Smooth muscle cell (in vitro differentiated cells): ENCODE data around the gene TRIM17. TPM values are rescaled to one million over a fixed set of nuclear protein-coding genes. Genes with fewer than 3 reads are reported as not detected.

Source experiments
- DNase-seq: peaks from one replicate; lab custom pipeline; 2025; ENCODE audit not compliant: unreplicated experiment; lab: John Stamatoyannopoulos, UW
- H2AFZ ChIP-seq: fragments of 200-600 bp; sonication (generic); 2 replicates; pipeline ENCODE4 v1.6.0; 2016; ENCODE audit warnings: antibody characterized with exemption, low read depth, mild to moderate bottlenecking
- H3F3A ChIP-seq: fragments of 200-600 bp; sonication (generic); 2 replicates; pipeline ENCODE4 v1.6.0; 2017; ENCODE audit warnings: antibody characterized with exemption, low read depth
- H3K27ac ChIP-seq: fragments of 200-600 bp; sonication (generic); 2 replicates; pipeline ENCODE4 v1.5.1; 2016; ENCODE audit warnings: low read depth, mild to moderate bottlenecking
- H3K27me3 ChIP-seq: fragments of 200-600 bp; sonication (generic); 2 replicates; pipeline ENCODE4 v1.6.1; 2016; ENCODE audit warnings: low read depth, mild to moderate bottlenecking
- H3K36me3 ChIP-seq: fragments of 200-600 bp; sonication (generic); 2 replicates; pipeline ENCODE4 v1.5.1; 2016; ENCODE audit warnings: low read depth
- H3K4me1 ChIP-seq: fragments of 200-600 bp; sonication (generic); 2 replicates; pipeline ENCODE4 v1.5.1; 2016; ENCODE audit warnings: low read depth
- H3K4me2 ChIP-seq: fragments of 200-600 bp; sonication (generic); 2 replicates; pipeline ENCODE4 v1.6.0; 2016; ENCODE audit warnings: mild to moderate bottlenecking
- H3K4me3 ChIP-seq: fragments of 200-600 bp; sonication (generic); 2 replicates; pipeline ENCODE4 v1.5.1; 2016; ENCODE audit warnings: mild to moderate bottlenecking
- H3K79me2 ChIP-seq: fragments of 200-600 bp; sonication (generic); 2 replicates; pipeline ENCODE4 v1.6.0; 2016; ENCODE audit warnings: low read depth, mild to moderate bottlenecking
- H3K9ac ChIP-seq: fragments of 200-600 bp; sonication (generic); 2 replicates; pipeline ENCODE4 v1.6.0; 2016; ENCODE audit warnings: low read depth
- H3K9me3 ChIP-seq: fragments of 200-600 bp; sonication (generic); replicated peaks from 2 replicates; pipeline ENCODE4 v1.5.1; 2016; ENCODE audit warnings: low read depth
- H4K20me1 ChIP-seq: fragments of 200-600 bp; sonication (generic); 2 replicates; pipeline ENCODE4 v1.6.0; 2016; ENCODE audit warnings: low read depth
- WGBS: methylation state at CpG from one replicate; pipeline ENCODE4 v1.1.7; 2016; ENCODE audit warnings: low lambda C conversion rate; 5-methylcytosine and 5-hydroxymethylcytosine counted together
- polyA plus RNA-seq: library from polyadenylated mRNA; unstranded; fragments of >200 nt; fragmentation: Nextera tagmentation; extraction: Ambion mirVana; gene quantifications from 2 replicates; pipeline ENCODE4 v1.2.1, GENCODE V29; 2016
- total RNA-seq: library from RNA; depleted of rRNA; stranded (reverse); fragments of >200 nt; gene quantifications from 2 replicates; pipeline ENCODE4 v1.2.3, GENCODE V29; 2014
- TF ChIP-seq, protein P1 (sequence below): fragments of 200-600 bp; sonication (generic); IDR thresholded peaks from 2 replicates; pipeline ENCODE4 v1.5.1; 2017; ENCODE audit warnings: borderline replicate concordance, mild to moderate bottlenecking, antibody characterized with exemption; ENCODE audit not compliant: insufficient read depth, poor library complexity, severe bottlenecking

Gene TRIM17
- total and polyA plus RNA-seq, 2 experiments from 2014 or later = 1.5 to 1.6 TPM

DNA sequence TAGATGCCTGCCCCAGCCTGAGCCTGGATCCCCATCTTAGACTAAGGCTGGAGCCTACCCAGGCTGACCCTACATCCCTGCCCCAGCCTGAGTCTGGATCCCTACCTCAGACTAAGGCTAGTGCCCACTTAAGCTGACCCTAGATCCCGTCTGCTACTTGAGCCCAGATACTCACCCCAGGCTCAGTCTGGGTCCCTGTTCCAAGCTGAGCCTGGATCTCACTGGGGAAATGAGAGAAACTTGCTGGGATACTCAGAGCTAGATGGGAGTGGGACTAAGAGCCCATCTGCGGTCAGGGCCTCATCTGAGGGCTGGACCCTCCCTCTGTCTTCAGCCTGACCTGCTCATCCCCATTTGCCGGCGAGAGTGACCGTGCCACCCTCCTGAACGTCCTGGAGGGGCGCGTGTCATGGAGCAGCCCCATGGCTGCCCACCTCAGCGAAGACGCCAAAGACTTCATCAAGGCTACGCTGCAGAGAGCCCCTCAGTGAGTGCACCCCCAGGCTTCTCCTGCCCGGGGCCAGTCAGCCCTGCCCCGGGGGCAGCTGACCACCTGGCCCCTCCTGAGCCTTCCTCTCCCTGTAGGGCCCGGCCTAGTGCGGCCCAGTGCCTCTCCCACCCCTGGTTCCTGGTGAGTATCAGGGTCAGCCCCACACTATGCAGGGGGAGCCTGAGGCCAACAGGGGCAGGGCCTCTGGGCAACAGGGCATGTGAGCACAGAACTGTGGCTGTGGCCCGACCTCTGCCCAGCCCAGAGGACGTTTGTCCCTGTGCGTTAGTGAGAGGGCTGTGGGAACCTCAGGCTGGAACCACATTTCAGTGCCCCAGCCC lies 46.8 kb downstream of the TRIM17 start:
- H3K9ac ChIP-seq = no peak overlapping the region
- 94% methylated on average over 18 of the region's 18 CpGs for WGBS
- H3K9me3 ChIP-seq = no peaks in the 10 kb centered on the region
- TF ChIP-seq, protein P1, sequence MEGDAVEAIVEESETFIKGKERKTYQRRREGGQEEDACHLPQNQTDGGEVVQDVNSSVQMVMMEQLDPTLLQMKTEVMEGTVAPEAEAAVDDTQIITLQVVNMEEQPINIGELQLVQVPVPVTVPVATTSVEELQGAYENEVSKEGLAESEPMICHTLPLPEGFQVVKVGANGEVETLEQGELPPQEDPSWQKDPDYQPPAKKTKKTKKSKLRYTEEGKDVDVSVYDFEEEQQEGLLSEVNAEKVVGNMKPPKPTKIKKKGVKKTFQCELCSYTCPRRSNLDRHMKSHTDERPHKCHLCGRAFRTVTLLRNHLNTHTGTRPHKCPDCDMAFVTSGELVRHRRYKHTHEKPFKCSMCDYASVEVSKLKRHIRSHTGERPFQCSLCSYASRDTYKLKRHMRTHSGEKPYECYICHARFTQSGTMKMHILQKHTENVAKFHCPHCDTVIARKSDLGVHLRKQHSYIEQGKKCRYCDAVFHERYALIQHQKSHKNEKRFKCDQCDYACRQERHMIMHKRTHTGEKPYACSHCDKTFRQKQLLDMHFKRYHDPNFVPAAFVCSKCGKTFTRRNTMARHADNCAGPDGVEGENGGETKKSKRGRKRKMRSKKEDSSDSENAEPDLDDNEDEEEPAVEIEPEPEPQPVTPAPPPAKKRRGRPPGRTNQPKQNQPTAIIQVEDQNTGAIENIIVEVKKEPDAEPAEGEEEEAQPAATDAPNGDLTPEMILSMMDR = no peak
- H3K27ac ChIP-seq = no peak overlapping the region
- no peaks in the 10 kb centered on the region for H3K27me3 ChIP-seq
- no peaks in the 10 kb centered on the region for H4K20me1 ChIP-seq
- H2AFZ ChIP-seq = no peak overlapping the region
- DNase-seq = no peak
- H3K79me2 ChIP-seq = no peaks in the 10 kb centered on the region
- no peaks in the 10 kb centered on the region for H3K36me3 ChIP-seq
- H3K4me3 ChIP-seq = no peak overlapping the region
- H3K4me1 ChIP-seq = no peaks in the 10 kb centered on the region
- H3F3A ChIP-seq = no peaks in the 10 kb centered on the region
- H3K4me2 ChIP-seq = no peak overlapping the region

DNA sequence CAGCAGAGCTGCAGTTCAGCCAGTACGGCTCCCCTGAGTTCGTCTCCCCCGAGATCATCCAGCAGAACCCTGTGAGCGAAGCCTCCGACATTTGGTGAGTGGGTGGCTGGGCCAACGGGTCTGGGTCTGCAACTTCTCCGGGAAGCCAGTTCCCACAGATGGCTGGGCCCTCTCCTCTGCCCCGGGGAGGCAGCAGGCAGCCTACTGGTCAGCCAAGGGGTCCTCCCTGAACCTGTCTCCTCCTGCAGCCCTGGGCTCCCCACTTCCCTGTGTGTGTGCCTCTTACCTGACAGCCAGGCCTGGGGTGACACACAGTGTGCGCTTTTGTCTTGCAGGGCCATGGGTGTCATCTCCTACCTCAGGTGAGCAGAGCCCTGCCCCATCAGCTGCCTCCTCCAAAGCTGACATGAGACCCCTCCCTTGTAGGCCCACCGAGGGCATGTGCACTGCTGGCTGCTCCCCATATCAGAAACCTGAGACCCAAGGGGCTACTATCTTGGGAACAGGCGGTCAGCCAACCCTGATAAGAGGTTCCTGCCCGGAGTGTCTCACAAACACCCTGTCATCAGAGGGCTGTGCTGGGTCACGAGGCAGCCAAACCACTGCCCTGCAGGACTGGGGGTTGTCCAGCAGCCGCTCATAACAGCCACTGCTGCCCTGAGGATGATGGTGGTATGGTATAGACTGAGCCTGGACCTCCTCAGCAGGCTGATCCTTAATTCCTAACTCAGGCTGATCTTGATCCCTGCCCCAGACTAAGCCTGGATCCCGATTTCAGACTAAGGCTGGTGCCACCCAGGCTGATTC lies 47.7 kb downstream of the TRIM17 start:
- Histone ChIP-seq H4K20me1 (no peaks in the 10 kb centered on the region), H3K4me3 (no peak overlapping the region), H3K4me1 (no peaks in the 10 kb centered on the region), H3K9me3 (no peaks in the 10 kb centered on the region), H3K36me3 (no peaks in the 10 kb centered on the region), H3K9ac (no peak overlapping the region), H3K79me2 (no peaks in the 10 kb centered on the region), H3K27me3 (no peaks in the 10 kb centered on the region), H3F3A (no peaks in the 10 kb centered on the region), H3K27ac (no peak overlapping the region), H2AFZ (no peak overlapping the region), H3K4me2 (no peak overlapping the region)
- TF ChIP-seq, protein P1 = no peak
- DNase-seq = no peak
- WGBS = 56% methylated on average over 15 of the region's 15 CpGs

DNA sequence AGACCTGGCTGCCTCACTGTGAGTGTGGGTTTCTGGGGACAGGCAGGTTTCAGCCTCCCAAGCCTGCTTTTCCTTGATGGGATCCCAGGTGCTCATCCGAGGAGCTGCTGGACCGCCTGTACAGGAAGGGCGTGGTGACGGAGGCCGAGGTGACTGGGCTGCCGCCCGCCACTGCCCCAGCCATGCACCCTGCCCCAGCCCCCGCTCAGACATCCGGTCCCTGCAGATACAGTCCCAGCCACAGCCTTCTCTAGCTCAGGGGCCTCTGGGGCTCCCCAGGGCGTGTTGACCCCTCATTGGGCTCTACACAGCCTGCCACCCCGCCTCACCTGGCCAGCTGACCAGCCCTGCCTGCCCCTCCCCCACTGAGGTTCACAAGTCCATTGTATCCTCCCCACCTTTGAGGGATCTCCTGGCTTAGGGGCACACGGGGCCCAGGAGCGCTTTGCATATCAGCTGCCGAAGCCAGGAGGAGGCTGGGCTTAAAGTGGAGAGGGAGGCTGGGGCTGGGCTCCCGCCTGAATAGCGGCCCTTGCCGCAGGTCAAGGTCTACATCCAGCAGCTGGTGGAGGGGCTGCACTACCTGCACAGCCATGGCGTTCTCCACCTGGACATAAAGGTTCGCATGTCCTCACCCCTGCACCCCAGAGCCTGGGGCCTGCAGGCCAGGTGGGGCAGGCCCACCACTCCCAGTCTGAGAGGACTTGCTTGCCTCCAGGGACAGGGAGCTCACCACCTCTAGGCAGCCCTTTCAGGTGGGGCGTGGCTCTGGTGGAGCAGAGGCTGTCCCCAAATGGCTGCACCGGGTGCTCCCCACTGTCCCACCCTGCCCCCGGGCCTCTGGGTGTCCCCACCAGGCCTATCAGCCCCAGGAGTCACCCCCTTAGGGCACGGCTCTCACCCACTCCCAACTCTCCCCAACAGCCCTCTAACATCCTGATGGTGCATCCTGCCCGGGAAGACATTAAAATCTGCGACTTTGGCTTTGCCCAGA lies 48.6 kb downstream of the TRIM17 start:
- no peaks in the 10 kb centered on the region for H3K27me3 ChIP-seq
- H3K27ac ChIP-seq = no peak overlapping the region
- H3K9me3 ChIP-seq = no peaks in the 10 kb centered on the region
- 73% methylated on average over 15 of the region's 25 CpGs for WGBS
- H3K79me2 ChIP-seq = no peaks in the 10 kb centered on the region
- no peak overlapping the region for H3K4me2 ChIP-seq
- H3K4me3 ChIP-seq = no peak overlapping the region
- no peaks in the 10 kb centered on the region for H3K4me1 ChIP-seq
- DNase-seq = no peak
- H3F3A ChIP-seq = no peaks in the 10 kb centered on the region
- H2AFZ ChIP-seq = no peak overlapping the region
- H4K20me1 ChIP-seq = no peaks in the 10 kb centered on the region
- H3K36me3 ChIP-seq = no peaks in the 10 kb centered on the region
- TF ChIP-seq, protein P1 = no peak
- no peak overlapping the region for H3K9ac ChIP-seq
